Measurements from ENCODE around the gene SLC5A8. TPM values are rescaled to one million over a fixed set of nuclear protein-coding genes. Genes with fewer than 3 reads are reported as not detected.

The SLC5A8 gene
- total RNA-seq, 1 experiment from 2014 or later, result not detected

- Histone ChIP-seq H3K27me3 (ENCODE audit: insufficient read depth, low read length) (no peaks in the 10 kb centered on the region), H3K9me2 (ENCODE audit: insufficient read depth) (no peaks in the 10 kb centered on the region), H3K4me3 (replicated peaks in 1 of 2; ENCODE audit: low read depth in 1 of 2, low read length in 2 of 2) (no peak overlapping the region), H3K79me2 (ENCODE audit: insufficient read depth, low read length) (no peaks in the 10 kb centered on the region), H3K9ac (ENCODE audit: low read length) (no peak overlapping the region), H3K4me1 (ENCODE audit: control insufficient read depth in 1 of 2, insufficient read depth in 2 of 2, low read length in 2 of 2) (no peaks in the 10 kb centered on the region), H3K4me2 (ENCODE audit: low read length) (no peak overlapping the region), H4K20me1 (ENCODE audit: insufficient read depth) (no peaks in the 10 kb centered on the region), H3K36me3 (ENCODE audit: control insufficient read depth in 1 of 2, insufficient read depth in 2 of 2, low read length in 2 of 2) (no peaks in the 10 kb centered on the region), H3K9me3 (ENCODE audit: control insufficient read depth in 1 of 2, insufficient read depth in 1 of 2, low read depth in 1 of 2, low read length in 2 of 2) (no peaks in the 10 kb centered on the region), H3K27ac (ENCODE audit: low read depth, low read length) (no peak overlapping the region), H2AFZ (ENCODE audit: low read depth, low read length, poor library complexity, severe bottlenecking) (no peak overlapping the region)
- DNase-seq (ENCODE audit: low read depth, low spot score) (no peak), ATAC-seq (no peak)
- intact Hi-C loops (cut with micrococcal nuclease), result no loop called here
- no TSS peak for BruUV-seq (replicated peaks)
- CTCF ChIA-PET, result no interaction called here
- RAD21 ChIA-PET (ENCODE audit: low non-redundant PET in 1 of 2, low total read pairs in 2 of 2, uncharacterized antibody in 2 of 2, unreplicated experiment in 2 of 2), result no interaction called here
- TF ChIP-seq CBX3 (IDR thresholded peaks at IDR 0.05; ENCODE audit: low read depth) (no peak), SP1 (IDR thresholded peaks at IDR 0.05; ENCODE audit: low read depth) (no peak), JUND (IDR thresholded peaks at IDR 0.05) (no peak), POLR2AphosphoS5 (IDR thresholded peaks at IDR 0.05; ENCODE audit: low read depth, low read length) (no peak), ZBTB33 (IDR thresholded peaks at IDR 0.05; ENCODE audit: extremely low read depth, insufficient replicate concordance, low read length) (no peak), ZFX (IDR thresholded peaks at IDR 0.05) (no peak), ELF1 (IDR thresholded peaks at IDR 0.05; ENCODE audit: borderline replicate concordance, low read depth) (no peak), RAD21 (IDR thresholded peaks at IDR 0.05; ENCODE audit: low read depth) (no peak), EZH2phosphoT487 (IDR thresholded peaks at IDR 0.05; ENCODE audit: borderline replicate concordance) (no peak), EZH2 (IDR thresholded peaks at IDR 0.05) (no peak), REST (IDR thresholded peaks at IDR 0.05; ENCODE audit: low read depth) (no peak)
- POLR2A ChIA-PET, result no interaction called here
Measured at GRCh38 chr12:101231636-101232035, 21.6 kb upstream of the SLC5A8 start.

Data from HCT116 (cell line).